ENCODE data around the gene LIM2.

Gene LIM2

DNA sequence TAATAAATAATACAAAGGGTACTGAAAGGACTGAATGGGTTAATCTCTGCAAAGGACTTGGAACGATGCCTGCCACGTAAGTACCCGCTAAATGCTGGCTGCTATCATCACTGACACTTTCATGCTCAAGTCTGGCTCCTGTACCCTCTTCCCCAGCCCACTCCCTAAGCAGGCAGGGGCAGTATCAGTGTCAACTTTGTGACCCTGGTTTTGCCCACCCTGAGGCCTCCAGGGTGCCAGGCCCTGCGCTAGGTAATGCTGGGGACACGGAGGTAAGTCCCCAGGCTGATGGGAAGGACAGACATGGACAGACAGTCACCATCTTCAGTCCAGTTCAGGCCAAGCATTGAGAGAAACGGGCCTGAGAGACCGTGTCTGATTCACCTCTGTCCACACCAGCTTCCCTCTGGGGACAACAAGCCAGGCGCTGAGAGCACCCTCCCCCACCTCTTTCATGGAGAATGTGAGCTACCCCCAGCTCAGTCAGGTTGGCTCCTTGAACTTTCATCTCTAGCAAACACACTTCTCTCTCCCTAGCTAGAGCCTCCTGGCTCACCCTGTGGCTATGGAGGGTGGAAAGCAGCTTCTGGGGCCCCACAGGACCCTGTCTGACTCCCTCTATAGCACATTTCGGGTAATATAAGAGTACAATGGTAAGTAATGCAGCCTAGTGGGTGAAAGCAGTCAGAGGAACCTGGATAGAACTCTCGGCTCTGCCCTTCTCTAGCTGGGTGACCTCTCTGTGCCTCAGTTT is 22.4 kb downstream of the LIM2 start:
- peak; percentile 64 for DNase-seq (ENCODE audit: low read depth)
- peak overlapping the region; percentile 73 for H3K4me3 ChIP-seq (ENCODE audit: low read depth, low read length)
- TF ChIP-seq, protein P1, sequence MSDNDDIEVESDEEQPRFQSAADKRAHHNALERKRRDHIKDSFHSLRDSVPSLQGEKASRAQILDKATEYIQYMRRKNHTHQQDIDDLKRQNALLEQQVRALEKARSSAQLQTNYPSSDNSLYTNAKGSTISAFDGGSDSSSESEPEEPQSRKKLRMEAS (IDR thresholded peaks at IDR 0.05; ENCODE audit: low read depth, low read length), result no peak
- TF ChIP-seq POLR2A (IDR thresholded peaks at IDR 0.05; ENCODE audit: extremely low read depth, insufficient read length) (no peak), MYC (IDR thresholded peaks at IDR 0.05; ENCODE audit: low read depth, low read length) (no peak)
- TF ChIP-seq, protein P2, sequence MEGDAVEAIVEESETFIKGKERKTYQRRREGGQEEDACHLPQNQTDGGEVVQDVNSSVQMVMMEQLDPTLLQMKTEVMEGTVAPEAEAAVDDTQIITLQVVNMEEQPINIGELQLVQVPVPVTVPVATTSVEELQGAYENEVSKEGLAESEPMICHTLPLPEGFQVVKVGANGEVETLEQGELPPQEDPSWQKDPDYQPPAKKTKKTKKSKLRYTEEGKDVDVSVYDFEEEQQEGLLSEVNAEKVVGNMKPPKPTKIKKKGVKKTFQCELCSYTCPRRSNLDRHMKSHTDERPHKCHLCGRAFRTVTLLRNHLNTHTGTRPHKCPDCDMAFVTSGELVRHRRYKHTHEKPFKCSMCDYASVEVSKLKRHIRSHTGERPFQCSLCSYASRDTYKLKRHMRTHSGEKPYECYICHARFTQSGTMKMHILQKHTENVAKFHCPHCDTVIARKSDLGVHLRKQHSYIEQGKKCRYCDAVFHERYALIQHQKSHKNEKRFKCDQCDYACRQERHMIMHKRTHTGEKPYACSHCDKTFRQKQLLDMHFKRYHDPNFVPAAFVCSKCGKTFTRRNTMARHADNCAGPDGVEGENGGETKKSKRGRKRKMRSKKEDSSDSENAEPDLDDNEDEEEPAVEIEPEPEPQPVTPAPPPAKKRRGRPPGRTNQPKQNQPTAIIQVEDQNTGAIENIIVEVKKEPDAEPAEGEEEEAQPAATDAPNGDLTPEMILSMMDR (IDR thresholded peaks at IDR 0.05; ENCODE audit: low read depth, low read length), result no peak

DNA sequence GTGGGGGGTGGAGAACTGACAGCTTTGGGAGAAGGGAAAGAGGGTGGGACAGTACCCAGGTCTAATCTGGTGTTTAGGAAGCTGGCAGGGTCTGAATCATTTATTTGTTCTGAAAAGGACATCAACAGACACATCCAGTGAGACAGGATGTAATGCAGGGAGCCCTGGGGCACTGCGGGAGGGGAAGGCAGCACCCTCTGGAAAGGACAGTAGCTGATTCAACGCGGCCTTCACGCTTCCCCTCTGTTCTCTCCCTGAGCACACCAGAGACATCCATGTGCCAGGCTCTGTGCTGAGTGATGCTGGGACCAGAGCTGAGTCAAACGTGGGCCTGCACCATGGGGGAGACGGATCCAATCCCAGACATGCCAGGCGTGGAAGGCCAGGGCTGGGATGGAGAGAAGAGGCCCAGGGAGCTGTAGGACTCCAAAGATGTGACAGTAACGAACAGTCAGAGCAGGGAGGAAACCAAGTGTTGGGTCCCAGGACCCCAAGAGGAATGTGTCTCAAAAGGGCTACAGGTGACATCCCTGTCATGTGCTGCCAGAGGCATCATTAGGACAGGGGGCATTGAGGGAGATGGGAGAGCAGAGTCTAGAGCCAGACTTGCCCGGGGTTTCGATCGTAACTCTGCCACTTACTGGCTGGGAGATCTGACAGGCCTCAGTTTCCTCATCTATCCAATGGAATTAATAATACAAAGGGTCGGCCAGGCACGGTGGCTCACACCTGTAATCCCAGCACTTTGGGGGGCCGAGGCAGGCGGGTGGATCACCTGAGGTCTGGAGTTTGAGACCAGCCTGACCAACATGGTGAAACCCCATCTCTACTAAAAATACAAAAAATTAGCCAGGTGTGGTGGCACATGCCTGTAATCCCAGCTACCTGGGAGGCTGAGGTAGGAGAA is 23.3 kb downstream of the LIM2 start:
- no peak overlapping the region for H3K4me3 ChIP-seq (ENCODE audit: low read depth, low read length)
- TF ChIP-seq MYC (IDR thresholded peaks at IDR 0.05; ENCODE audit: low read depth, low read length) (no peak), POLR2A (IDR thresholded peaks at IDR 0.05; ENCODE audit: extremely low read depth, insufficient read length) (no peak)
- TF ChIP-seq, protein P1 (IDR thresholded peaks at IDR 0.05; ENCODE audit: low read depth, low read length), result no peak
- TF ChIP-seq, protein P2 (IDR thresholded peaks at IDR 0.05; ENCODE audit: low read depth, low read length), result no peak
- no peak for DNase-seq (ENCODE audit: low read depth)

DNA sequence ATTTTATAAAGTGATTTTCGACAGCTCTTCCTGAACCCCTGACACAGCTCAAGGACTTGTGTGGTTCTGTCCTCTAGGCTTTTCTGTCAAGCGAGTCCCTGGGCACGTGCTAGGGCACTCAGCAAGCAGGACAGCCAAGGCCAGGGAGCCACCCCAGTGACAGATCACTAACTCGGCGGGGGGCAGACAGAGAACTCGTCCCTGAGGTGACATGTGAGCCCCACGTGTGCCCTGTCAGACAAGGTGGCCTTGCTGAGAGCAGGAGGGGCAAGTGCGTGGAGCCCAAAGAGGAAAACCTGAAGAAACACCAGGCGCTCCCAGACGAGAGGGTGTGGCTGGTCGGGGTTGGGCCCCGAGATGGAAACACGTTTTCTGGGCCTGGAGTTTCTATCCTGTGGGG is 26.5 kb downstream of the LIM2 start:
- no peak overlapping the region for H3K4me3 ChIP-seq (ENCODE audit: low read depth, low read length)
- DNase-seq (ENCODE audit: low read depth), result no peak
- TF ChIP-seq POLR2A (IDR thresholded peaks at IDR 0.05; ENCODE audit: extremely low read depth, insufficient read length) (no peak), MYC (IDR thresholded peaks at IDR 0.05; ENCODE audit: low read depth, low read length) (no peak)
- TF ChIP-seq, protein P1 (IDR thresholded peaks at IDR 0.05; ENCODE audit: low read depth, low read length), result no peak
- TF ChIP-seq, protein P2 (IDR thresholded peaks at IDR 0.05; ENCODE audit: low read depth, low read length), result no peak

DNA sequence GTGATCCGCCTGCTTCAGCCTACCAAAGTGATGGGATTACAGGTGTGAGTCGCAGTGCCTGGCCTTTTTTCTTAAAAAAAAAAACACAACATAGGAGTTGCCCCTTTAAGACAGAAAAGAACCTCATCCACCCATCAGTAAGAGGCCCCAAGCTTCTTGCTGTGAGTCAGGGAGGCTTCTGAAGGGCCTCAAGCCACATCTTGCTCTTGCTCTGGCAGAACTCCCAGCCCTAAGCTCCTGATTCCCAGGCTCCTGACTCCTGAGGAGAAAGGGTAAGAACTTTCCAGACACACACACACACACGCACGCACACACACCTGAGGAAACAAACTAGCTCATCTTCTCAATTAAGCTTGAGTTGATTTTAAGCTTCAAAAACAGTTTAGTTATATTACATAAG is 28.5 kb downstream of the LIM2 start:
- DNase-seq (ENCODE audit: low read depth), result no peak
- TF ChIP-seq, protein P2 (IDR thresholded peaks at IDR 0.05; ENCODE audit: low read depth, low read length), result no peak
- TF ChIP-seq, protein P1 (IDR thresholded peaks at IDR 0.05; ENCODE audit: low read depth, low read length), result no peak

DNA sequence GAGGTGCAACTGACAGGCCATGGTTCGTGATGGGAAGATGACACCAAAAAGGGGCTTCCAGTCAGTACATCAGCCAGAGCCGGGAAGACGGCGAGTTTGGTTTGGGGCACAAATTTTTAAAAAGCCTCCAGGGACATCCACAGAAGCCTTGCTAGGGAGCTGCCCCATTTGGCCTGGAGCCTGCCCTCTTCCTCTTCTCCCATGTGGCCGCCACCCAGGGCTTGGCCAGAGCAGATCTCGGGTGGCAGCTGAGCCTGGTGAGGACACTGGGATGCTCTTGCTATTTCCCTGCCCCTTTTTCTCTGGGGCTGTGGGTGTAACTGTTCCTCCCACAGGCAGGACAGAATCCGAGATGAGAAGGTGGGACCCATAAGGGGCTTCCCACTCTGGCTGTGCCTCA is 29.8 kb downstream of the LIM2 start:
- TF ChIP-seq, protein P2 (IDR thresholded peaks at IDR 0.05; ENCODE audit: low read depth, low read length), result no peak
- TF ChIP-seq MYC (IDR thresholded peaks at IDR 0.05; ENCODE audit: low read depth, low read length), result no peak
- TF ChIP-seq, protein P1 (IDR thresholded peaks at IDR 0.05; ENCODE audit: low read depth, low read length), result no peak
- TF ChIP-seq POLR2A (IDR thresholded peaks at IDR 0.05; ENCODE audit: extremely low read depth, insufficient read length), result no peak
- no peak overlapping the region for H3K4me3 ChIP-seq (ENCODE audit: low read depth, low read length)
- DNase-seq (ENCODE audit: low read depth), result no peak

More for the DNA sequence above, 28.5 kb downstream of the LIM2 start:
- no peak overlapping the region for H3K4me3 ChIP-seq (ENCODE audit: low read depth, low read length)

All from NB4 (cell line).